Peyer's patch (tissue), 4 donors: ENCODE results near the gene RANGRF. TPM values are rescaled to one million over a fixed set of nuclear protein-coding genes. Genes with fewer than 3 reads are reported as not detected.

ENCODE experiments used
- DNase-seq, 3 donors: peaks; one replicate each; pipeline ENCODE4 v3.0.0-alpha.2; 2017 to 2019
- H3K27ac ChIP-seq, 4 donors: fragments of 200-600 bp; sonication (generic); one replicate each; pipeline ENCODE4 v1.5.1; 2016 to 2019
- H3K27me3 ChIP-seq, 2 donors: fragments of 200-600 bp; sonication (generic); one replicate each; pipeline ENCODE4 v1.5.1; 2019
- H3K36me3 ChIP-seq, 3 donors: fragments of 200-600 bp; sonication (generic); one replicate each; pipeline ENCODE4 v1.5.1; 2016 to 2019
- H3K4me1 ChIP-seq, 4 donors: fragments of 200-600 bp; sonication (generic); one replicate each; pipeline ENCODE4 v1.5.1; 2016 to 2019
- H3K4me3 ChIP-seq, 4 donors: fragments of 200-600 bp; sonication (generic); 1 replicate in 3 of 4; 2 replicates in 1 of 4; pipeline ENCODE4 v1.5.1; 2016 to 2019; ENCODE audit warnings: mild to moderate bottlenecking in 1 of 4
- H3K9me3 ChIP-seq, 4 donors: fragments of 200-600 bp; sonication (generic); one replicate each; pipeline ENCODE4 v1.5.1; 2016 to 2019; ENCODE audit warnings: mild to moderate bottlenecking in 1 of 4
- CTCF ChIP-seq, 6 experiments: fragments of 450-650 bp in 4 of 6; fragments of 200-600 bp in 2 of 6; sonication (generic) in 1 of 6; IDR thresholded peaks; one replicate each; pipeline ENCODE4 v1.5.1; 2017 to 2019; ENCODE audit warnings: antibody characterized with exemption in 6 of 6, mild to moderate bottlenecking in 3 of 6, moderate library complexity in 1 of 6
- POLR2A ChIP-seq, 2 donors: fragments of 450-650 bp; IDR thresholded peaks; one replicate each; pipeline ENCODE4 v1.5.1; 2017; ENCODE audit warnings: antibody characterized with exemption in 2 of 2, mild to moderate bottlenecking in 2 of 2, moderate library complexity in 2 of 2
- total RNA-seq, 4 donors: library from RNA; depleted of rRNA; stranded (reverse); fragments of >200 nt; gene quantifications; one replicate each; pipeline ENCODE4 v1.1.0, GENCODE V29; 2016

The RANGRF gene
- total RNA-seq, 4 donors from 2014 or later: 6.8 to 27.2 (median 16.1) TPM

DNA sequence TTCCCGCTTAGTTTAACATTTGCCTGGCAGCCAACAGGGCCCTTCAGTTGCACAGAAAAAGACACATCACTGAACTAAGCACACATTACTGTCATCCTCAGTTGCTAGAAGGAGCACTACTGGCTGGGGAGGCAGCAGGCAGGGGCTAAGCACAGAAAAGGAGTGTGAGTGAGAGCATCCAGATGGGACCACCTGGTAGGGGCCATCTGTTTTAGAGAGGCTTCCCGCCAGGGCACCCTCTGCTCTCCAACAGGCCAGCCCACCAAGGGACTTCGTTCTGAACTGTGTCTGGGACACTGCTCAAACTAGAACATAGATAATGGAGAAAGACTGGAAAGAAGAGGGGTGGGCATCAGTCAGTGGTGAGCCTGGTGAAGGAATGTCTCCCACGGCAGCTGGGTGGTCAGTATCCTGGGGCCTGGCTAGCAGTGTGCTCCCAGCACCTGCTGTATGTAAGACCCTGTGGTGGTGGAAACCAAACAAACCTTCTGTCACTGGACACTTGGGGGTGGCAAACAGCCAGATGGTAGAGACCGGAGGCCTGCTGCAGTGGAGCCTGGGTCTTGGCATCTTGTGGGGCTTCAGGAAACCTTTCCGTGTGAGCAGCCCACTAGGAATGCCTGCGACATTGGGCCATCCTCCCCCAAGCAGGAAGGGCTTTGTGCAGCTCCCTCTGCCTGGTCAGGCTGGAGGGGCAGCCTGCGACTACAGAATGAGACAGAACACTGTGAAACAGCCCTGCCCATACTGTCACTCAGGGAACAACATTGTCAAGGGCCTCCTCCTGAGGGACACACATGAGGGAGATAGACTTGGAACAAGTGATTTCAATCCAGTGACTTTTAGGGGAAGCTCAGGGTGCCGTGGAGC, 12.8 kb upstream of the RANGRF start:
- no peak for DNase-seq
- Histone ChIP-seq H3K27me3 (no peaks in the 10 kb centered on the region), H3K27ac (no peak overlapping the region), H3K36me3 (no peaks in the 10 kb centered on the region), H3K9me3 (no peaks in the 10 kb centered on the region), H3K4me1 (peaks cover 0 to 8% (median 0%) of the 10 kb centered on the region in 4 donors), H3K4me3 (no peak overlapping the region)
- TF ChIP-seq CTCF (IDR thresholded peaks at IDR 0.05): no peak
- TF ChIP-seq POLR2A (IDR thresholded peaks at IDR 0.05): no peak

GRCh38 chr17:8277317-8277716, 11.2 kb upstream of the RANGRF start:
- H3K4me3 ChIP-seq: no peak overlapping the region
- no peaks in the 10 kb centered on the region for H3K9me3 ChIP-seq
- H3K27ac ChIP-seq: no peak overlapping the region
- no peaks in the 10 kb centered on the region for H3K36me3 ChIP-seq
- TF ChIP-seq POLR2A (IDR thresholded peaks at IDR 0.05) (no peak), CTCF (IDR thresholded peaks at IDR 0.05) (no peak)
- DNase-seq: no peak
- H3K4me1 ChIP-seq: peaks cover 0 to 8% (median 0%) of the 10 kb centered on the region in 4 donors
- H3K27me3 ChIP-seq: no peaks in the 10 kb centered on the region

GRCh38 chr17:8282345-8282744, 6.1 kb upstream of the RANGRF start:
- DNase-seq: no peak
- Histone ChIP-seq H3K36me3 (no peaks in the 10 kb centered on the region), H3K4me3 (no peak overlapping the region), H3K4me1 (peaks cover 0 to 8% (median under 1%) of the 10 kb centered on the region in 4 donors), H3K9me3 (no peaks in the 10 kb centered on the region), H3K27me3 (no peaks in the 10 kb centered on the region), H3K27ac (no peak overlapping the region)
- TF ChIP-seq POLR2A (IDR thresholded peaks at IDR 0.05) (no peak), CTCF (IDR thresholded peaks at IDR 0.05) (no peak)

GRCh38 chr17:8283356-8283755, 5.1 kb upstream of the RANGRF start:
- H3K4me3 ChIP-seq: no peak overlapping the region
- H3K27ac ChIP-seq: no peak overlapping the region
- DNase-seq: no peak
- H3K36me3 ChIP-seq: no peaks in the 10 kb centered on the region
- no peaks in the 10 kb centered on the region for H3K9me3 ChIP-seq
- no peaks in the 10 kb centered on the region for H3K27me3 ChIP-seq
- H3K4me1 ChIP-seq: peaks cover 0 to 14% (median 3%) of the 10 kb centered on the region in 4 donors
- TF ChIP-seq POLR2A (IDR thresholded peaks at IDR 0.05) (no peak), CTCF (IDR thresholded peaks at IDR 0.05) (no peak)

GRCh38 chr17:8284126-8284525, 4.3 kb upstream of the RANGRF start:
- Histone ChIP-seq H3K4me3 (no peak overlapping the region), H3K27ac (no peak overlapping the region), H3K36me3 (no peaks in the 10 kb centered on the region), H3K27me3 (no peaks in the 10 kb centered on the region), H3K4me1 (peaks cover 0 to 15% (median 4%) of the 10 kb centered on the region in 4 donors), H3K9me3 (no peaks in the 10 kb centered on the region)
- no peak for DNase-seq
- TF ChIP-seq POLR2A (IDR thresholded peaks at IDR 0.05): no peak
- TF ChIP-seq CTCF (IDR thresholded peaks at IDR 0.05): no peak
